GM12878 (cell line): ENCODE measurements around the gene FTL. TPM values are rescaled to one million over a fixed set of nuclear protein-coding genes. Genes with fewer than 3 reads are reported as not detected.

Source experiments
- ATAC-seq: fragments of 200-7000 bp; cut with Tn5 transposase; 3 replicates; pipeline ENCODE4 v1.9.1; 2020; ENCODE audit warnings: mild to moderate bottlenecking, moderate library complexity
- BruUV-seq: library from RNA; stranded (reverse); fragments of 400-500 nt; replicated peaks from 2 replicates; lab custom pipeline; 2021; lab: Mats Ljungman, UMichigan
- CTCF ChIA-PET: fragments of 300-600 bp; sonication (Branson Sonifier 250); formaldehyde crosslinking; extraction: SDS; loops from one replicate; lab custom pipeline; 2021; ENCODE audit warnings: inconsistent platforms; lab: Yijun Ruan, JAX
- POLR2A ChIA-PET: fragments of 350-600 bp; formaldehyde crosslinking; extraction: SDS; loops from one replicate; lab custom pipeline; 2021; ENCODE audit warnings: inconsistent platforms; lab: Charles Lee
- RAD21 ChIA-PET: fragments of 300-600 bp; sonication (Branson Sonifier 250); formaldehyde crosslinking; loops from one replicate; lab custom pipeline; 2023; ENCODE audit warnings: antibody characterized with exemption; ENCODE audit not compliant: unreplicated experiment; lab: Charles Lee
- SMC1A ChIA-PET: fragments of 300-600 bp; sonication (Branson Sonifier 250); formaldehyde crosslinking; loops from one replicate; lab custom pipeline; 2023; ENCODE audit not compliant: unreplicated experiment, uncharacterized antibody; lab: Charles Lee
- DNase-seq: peaks from one replicate; pipeline ENCODE4 v3.0.0-alpha.2; 2011; ENCODE audit warnings: low read depth, low spot score
- FAIRE-seq: peaks from 3 replicates; lab custom pipeline; 2011; peaks lifted over from hg19 to GRCh38; lab: Jason Lieb, UNC
- H2AFZ ChIP-seq: 2 replicates; pipeline ENCODE4 v1.6.0; 2011; ENCODE audit warnings: low read depth, low read length, control low read depth; ENCODE audit not compliant: control insufficient read depth
- H3K27ac ChIP-seq: 2 replicates; pipeline ENCODE4 v1.5.1; 2011; ENCODE audit warnings: control low read depth; ENCODE audit not compliant: control insufficient read depth, insufficient read depth
- H3K27me3 ChIP-seq, 2 experiments: replicated peaks in 1 of 2; 2 replicates each; pipeline versions ENCODE4 v1.6.0 to v1.6.1; 2011; ENCODE audit warnings: low read length in 1 of 2; ENCODE audit not compliant: control insufficient read depth in 2 of 2, insufficient read depth in 2 of 2
- H3K36me3 ChIP-seq, 2 experiments: 2 replicates each; pipeline ENCODE4 v1.5.1; 2011; ENCODE audit warnings: low read length in 1 of 2; ENCODE audit not compliant: control insufficient read depth in 2 of 2, insufficient read depth in 2 of 2
- H3K4me1 ChIP-seq: 2 replicates; pipeline ENCODE4 v1.6.1; 2011; ENCODE audit warnings: mild to moderate bottlenecking, low read length, moderate library complexity, mixed read lengths; ENCODE audit not compliant: control insufficient read depth, insufficient read depth
- H3K4me2 ChIP-seq: 2 replicates; pipeline ENCODE4 v1.6.0; 2011; ENCODE audit warnings: control low read depth; ENCODE audit not compliant: control insufficient read depth, insufficient read depth
- H3K4me3 ChIP-seq: fragments of 200-600 bp; sonication (generic); 2 replicates; pipeline ENCODE4 v1.5.1; 2016
- H3K79me2 ChIP-seq: 2 replicates; pipeline ENCODE4 v1.6.0; 2011; ENCODE audit warnings: low read length; ENCODE audit not compliant: control insufficient read depth, insufficient read depth
- H3K9ac ChIP-seq: 2 replicates; pipeline ENCODE4 v1.8.0; 2011; ENCODE audit warnings: low read length, control low read depth, mixed read lengths; ENCODE audit not compliant: control insufficient read depth, insufficient read depth
- H3K9me3 ChIP-seq: replicated peaks from 3 replicates; pipeline ENCODE4 v1.5.1; 2011; ENCODE audit warnings: mild to moderate bottlenecking, low read length; ENCODE audit not compliant: control insufficient read depth, insufficient read depth
- H4K20me1 ChIP-seq: 2 replicates; pipeline ENCODE4 v1.6.0; 2011; ENCODE audit not compliant: control insufficient read depth, insufficient read depth
- KDM1A ChIP-seq: fragments of 200-600 bp; sonication (generic); IDR thresholded peaks from 2 replicates; pipeline ENCODE4 v1.6.1; 2016; ENCODE audit warnings: borderline replicate concordance
- MEF2B ChIP-seq: fragments of 450-650 bp; IDR thresholded peaks from 2 replicates; pipeline ENCODE4 v1.6.1; 2018; ENCODE audit warnings: mild to moderate bottlenecking, moderate library complexity; ENCODE audit not compliant: partially characterized antibody, poor library complexity, severe bottlenecking
- POLR2A ChIP-seq: IDR thresholded peaks from 2 replicates; pipeline ENCODE4 v1.6.1; 2011; ENCODE audit warnings: low read depth, mild to moderate bottlenecking, low read length
- RELB ChIP-seq: fragments of 450-650 bp; IDR thresholded peaks from 2 replicates; pipeline ENCODE4 v1.6.1; 2017; ENCODE audit warnings: low read depth, mild to moderate bottlenecking, moderate library complexity
- TBL1XR1 ChIP-seq: IDR thresholded peaks from 2 replicates; pipeline ENCODE4 v1.6.1; 2012; ENCODE audit warnings: low read depth, low read length, improper control_type of control experiment
- ZNF384 ChIP-seq: IDR thresholded peaks from 2 replicates; pipeline ENCODE4 v1.6.1; 2012; ENCODE audit warnings: low read depth, mild to moderate bottlenecking, low read length, improper control_type of control experiment, borderline replicate concordance
- WGBS: methylation state at CpG from one replicate; pipeline ENCODE4 v1.1.6; 2016; ENCODE audit warnings: low lambda C conversion rate; ENCODE audit not compliant: insufficient replicate concordance, insufficient coverage; ENCODE audit errors: missing lambda C conversion rate; 5-methylcytosine and 5-hydroxymethylcytosine counted together
- in situ Hi-C: fragments of 300-500 bp; cut with MboI; formaldehyde crosslinking; loops from 9 replicates; pipeline ENCODE4 v1.14.3; 2018; ENCODE audit warnings: mixed read lengths
- intact Hi-C: fragments of 100-400 bp; cut with micrococcal nuclease; formaldehyde crosslinking; loops from one replicate; pipeline ENCODE4 v1.14.2; 2022; ENCODE audit not compliant: unreplicated experiment
- polyA plus RNA-seq, 11 experiments: library from polyadenylated mRNA; depleted of rRNA in 4 of 11; unstranded in 6 of 11; stranded (reverse) in 5 of 11; fragments of >200 nt; fragmentation: Nextera tagmentation in 4 of 11; fragmentation: Illumina TruSeq in 1 of 11; extraction: Ambion mirVana in 4 of 11; extraction: Trizol in 1 of 11; gene quantifications; 1 replicate in 1 of 11; 2 replicates in 10 of 11; pipeline versions ENCODE4 v1.2.1 to v1.2.3, GENCODE V29; 2011 to 2016; ENCODE audit warnings: inconsistent platforms in 2 of 11, missing spikeins in 2 of 11, low read depth in 1 of 11
- total RNA-seq, 4 experiments: library from RNA; depleted of rRNA in 3 of 4; stranded (reverse); fragments of >200 nt in 3 of 4; fragmentation: Illumina TruSeq in 1 of 4; extraction: Trizol in 1 of 4; gene quantifications; 2 replicates each; pipeline versions ENCODE4 v1.2.1 to v1.2.3, GENCODE V29; 2013 to 2021

FTL gene
- total and polyA plus RNA-seq, 10 of the 15 experiments (the other 5 are each of a cell fraction or from before 2014, with no cell fraction given) = 364 to 8,913 (median 1,595) TPM

DNA sequence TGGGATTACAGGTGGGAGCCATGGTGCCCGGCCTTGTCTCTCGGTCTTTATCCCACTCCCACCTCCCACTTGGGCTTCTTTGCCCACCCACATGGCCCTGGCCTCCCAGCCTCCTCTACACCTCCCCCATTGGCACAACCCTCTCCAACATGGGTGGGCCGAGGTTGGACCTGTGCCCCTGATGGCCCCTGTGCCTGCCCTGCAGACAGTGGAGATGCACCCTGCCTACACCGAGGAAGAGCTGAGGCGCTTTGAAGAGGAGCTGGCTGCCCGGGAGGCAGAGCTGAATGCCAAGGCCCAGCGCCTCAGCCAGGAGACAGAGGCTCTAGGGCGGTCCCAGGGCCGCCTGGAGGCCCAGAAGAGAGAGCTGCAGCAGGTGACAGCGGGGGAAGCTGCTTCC, 44.2 kb upstream of the FTL start (continued):
- TF ChIP-seq ZNF384 (no peak), RELB (no peak), TBL1XR1 (no peak), KDM1A (no peak)

DNA sequence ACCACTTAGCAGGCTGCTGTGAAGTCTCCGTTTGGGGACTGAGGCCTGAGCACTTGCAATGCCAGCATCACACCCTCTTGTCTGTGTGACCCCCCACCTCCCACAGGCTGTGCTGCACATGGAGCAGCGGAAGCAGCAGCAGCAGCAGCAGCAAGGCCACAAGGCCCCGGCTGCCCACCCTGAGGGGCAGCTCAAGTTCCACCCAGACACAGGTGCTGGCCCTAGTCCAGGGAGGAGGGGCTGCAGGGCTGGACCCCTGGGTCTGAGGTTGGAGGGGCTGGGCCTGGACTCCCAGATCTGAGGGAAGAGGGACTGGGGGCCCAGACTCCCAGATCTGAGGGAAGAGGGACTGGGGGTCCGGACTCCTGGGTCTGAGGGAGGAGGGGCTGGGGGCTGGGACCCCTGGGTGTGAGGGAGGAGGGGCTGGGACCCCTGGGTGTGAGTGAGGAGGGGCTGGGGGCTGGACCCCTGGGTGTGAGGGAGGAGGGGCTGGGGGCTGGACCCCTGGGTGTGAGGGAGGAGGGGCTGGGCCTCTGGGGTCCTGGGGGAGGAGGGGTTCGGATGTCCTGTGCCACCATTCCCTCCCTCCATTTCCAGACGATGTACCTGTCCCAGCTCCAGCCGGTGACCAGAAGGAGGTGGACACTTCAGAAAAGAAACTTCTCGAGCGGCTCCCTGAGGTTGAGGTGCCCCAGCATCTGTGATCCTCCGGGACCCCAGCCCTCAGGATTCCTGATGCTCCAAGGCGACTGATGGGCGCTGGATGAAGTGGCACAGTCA, 43.2 kb upstream of the FTL start:
- CTCF ChIA-PET = no interaction called here
- in situ Hi-C loops = no loop called here
- intact Hi-C loops = no loop called here
- TF ChIP-seq POLR2A (peak; percentile 43; the same call in 1 of the 2 replicates), MEF2B (no peak)
- no peak overlapping the region for H3K4me3 ChIP-seq
- no peaks in the 10 kb centered on the region for H4K20me1 ChIP-seq
- H2AFZ ChIP-seq = no peak overlapping the region
- no peak overlapping the region for H3K4me2 ChIP-seq
- no peaks in the 10 kb centered on the region for H3K79me2 ChIP-seq
- BruUV-seq = no TSS peak
- H3K36me3 ChIP-seq = peaks cover 0 to 1% of the 10 kb centered on the region in 2 experiments; a peak in 3 of 4 replicates
- SMC1A ChIA-PET = no interaction called here
- H3K27ac ChIP-seq = no peak overlapping the region
- RAD21 ChIA-PET = no interaction called here
- H3K9ac ChIP-seq = no peak overlapping the region
- H3K27me3 ChIP-seq = no peaks in the 10 kb centered on the region
- DNase-seq (no peak), FAIRE-seq (no peak), ATAC-seq (no peak)
- POLR2A ChIA-PET = no interaction called here
- no peaks in the 10 kb centered on the region for H3K9me3 ChIP-seq
- peaks cover 8% of the 10 kb centered on the region for H3K4me1 ChIP-seq
- WGBS = 93% methylated on average over 11 of the region's 12 CpGs
